ENCODE data around the gene TMEM132C.

TMEM132C gene

GRCh38 chr12:128667193-128667592, 400.2 kb downstream of the TMEM132C start:
- CTCF ChIA-PET: no interaction called here
- TF ChIP-seq CTCF (IDR thresholded peaks at IDR 0.05; ENCODE audit: insufficient read depth, low read length, missing control alignments): no peak
- H3K4me3 ChIP-seq (ENCODE audit: low read depth, low read length): no peak overlapping the region
- no peak for DNase-seq (ENCODE audit: low read depth, low spot score)
- POLR2A ChIA-PET: no interaction called here

- no peak for DNase-seq (ENCODE audit: low read depth, low spot score)
- TF ChIP-seq CTCF (IDR thresholded peaks at IDR 0.05; ENCODE audit: insufficient read depth, low read length, missing control alignments): no peak
- CTCF ChIA-PET: no interaction called here
- POLR2A ChIA-PET: no interaction called here
- no peak overlapping the region for H3K4me3 ChIP-seq (ENCODE audit: low read depth, low read length)
Observed at GRCh38 chr12:128671528-128672042, 404.6 kb downstream of the TMEM132C start.

- CTCF ChIA-PET: no interaction called here
- no peak for DNase-seq (ENCODE audit: low read depth, low spot score)
- no peak overlapping the region for H3K4me3 ChIP-seq (ENCODE audit: low read depth, low read length)
- POLR2A ChIA-PET: no interaction called here
- no peak for TF ChIP-seq CTCF (IDR thresholded peaks at IDR 0.05; ENCODE audit: insufficient read depth, low read length, missing control alignments)
Observed at GRCh38 chr12:128672428-128672827, 405.5 kb downstream of the TMEM132C start.

- TF ChIP-seq CTCF (IDR thresholded peaks at IDR 0.05; ENCODE audit: insufficient read depth, low read length, missing control alignments): no peak
- ChIA-PET CTCF (no interaction called here), POLR2A (no interaction called here)
- no peak overlapping the region for H3K4me3 ChIP-seq (ENCODE audit: low read depth, low read length)
- DNase-seq (ENCODE audit: low read depth, low spot score): no peak
Observed at GRCh38 chr12:128672893-128673292, 405.9 kb downstream of the TMEM132C start.

GRCh38 chr12:128675576-128675975, 408.6 kb downstream of the TMEM132C start:
- ChIA-PET POLR2A (no interaction called here), CTCF (no interaction called here)
- H3K4me3 ChIP-seq (ENCODE audit: low read depth, low read length): no peak overlapping the region
- DNase-seq (ENCODE audit: low read depth, low spot score): no peak
- no peak for TF ChIP-seq CTCF (IDR thresholded peaks at IDR 0.05; ENCODE audit: insufficient read depth, low read length, missing control alignments)

- no peak for TF ChIP-seq CTCF (IDR thresholded peaks at IDR 0.05; ENCODE audit: insufficient read depth, low read length, missing control alignments)
- CTCF ChIA-PET: no interaction called here
- H3K4me3 ChIP-seq (ENCODE audit: low read depth, low read length): no peak overlapping the region
- DNase-seq (ENCODE audit: low read depth, low spot score): no peak
- POLR2A ChIA-PET: no interaction called here
Observed at GRCh38 chr12:128680555-128680954, 413.6 kb downstream of the TMEM132C start.
